Body of pancreas (tissue), 4 donors: ENCODE measurements around the gene WDR41. TPM values are rescaled to one million over a fixed set of nuclear protein-coding genes. Genes with fewer than 3 reads are reported as not detected.

Source experiments
- ATAC-seq: fragments of 150-250 bp; one replicate; pipeline ENCODE4 v1.9.1; 2016
- DNase-seq, 4 donors: peaks; one replicate each; pipeline ENCODE4 v3.0.0-alpha.2; 2019
- H3K27ac ChIP-seq, 4 donors: fragments of 200-600 bp; sonication (generic); 1 replicate in 3 of 4; 2 replicates in 1 of 4; pipeline versions ENCODE4 v1.5.1 to v1.6.1; 2016 to 2019; ENCODE audit warnings: mild to moderate bottlenecking in 1 of 4, mixed read lengths in 1 of 4, moderate library complexity in 1 of 4
- H3K27me3 ChIP-seq, 2 donors: fragments of 200-600 bp; sonication (generic); one replicate each; pipeline ENCODE4 v1.6.0; 2016; ENCODE audit warnings: mild to moderate bottlenecking in 1 of 2
- H3K36me3 ChIP-seq, 2 donors: fragments of 200-600 bp; sonication (generic); replicated peaks in 1 of 2; 2 replicates each; pipeline ENCODE4 v1.5.1; 2016; ENCODE audit warnings: low read depth in 2 of 2; ENCODE audit not compliant: insufficient read depth in 1 of 2
- H3K4me1 ChIP-seq: fragments of 200-600 bp; sonication (generic); one replicate; pipeline ENCODE4 v1.6.0; 2016
- H3K4me3 ChIP-seq, 2 donors: fragments of 200-600 bp; sonication (generic); 1 replicate in 1 of 2; 2 replicates in 1 of 2; pipeline ENCODE4 v1.5.1; 2016 to 2019
- H3K9me3 ChIP-seq, 3 donors: fragments of 200-600 bp; sonication (generic); 1 replicate in 2 of 3; 2 replicates in 1 of 3; pipeline ENCODE4 v1.5.1; 2016
- CTCF ChIP-seq, 7 experiments: fragments of 450-650 bp in 4 of 7; fragments of 200-600 bp in 3 of 7; sonication (generic) in 3 of 7; IDR thresholded peaks; one replicate each; pipeline ENCODE4 v1.5.1; 2016 to 2019; ENCODE audit warnings: antibody characterized with exemption in 7 of 7
- POLR2A ChIP-seq, 3 donors: fragments of 450-650 bp; IDR thresholded peaks; one replicate each; pipeline ENCODE4 v1.6.1; 2016; ENCODE audit warnings: antibody characterized with exemption in 3 of 3, mild to moderate bottlenecking in 2 of 3
- WGBS, 2 donors: methylation state at CpG; one replicate each; pipeline ENCODE4 v1.1.5; 2017; 5-methylcytosine and 5-hydroxymethylcytosine counted together
- intact Hi-C: fragments of 100-400 bp; cut with DNase I; formaldehyde crosslinking; loops from one replicate; pipeline ENCODE4 v1.15.1; 2023
- total RNA-seq, 2 donors: library from RNA; depleted of rRNA; stranded (reverse); fragments of >200 nt; gene quantifications; one replicate each; pipeline ENCODE4 v1.1.0, GENCODE V29; 2016

WDR41 gene
- total RNA-seq, 2 donors from 2014 or later = 17.8 to 35.5 TPM

GRCh38 chr5:77418162-77418561, 74.0 kb downstream of the WDR41 start:
- no peak overlapping the region for H3K27ac ChIP-seq

GRCh38 chr5:77413049-77413448, 79.1 kb downstream of the WDR41 start:
- Histone ChIP-seq H3K4me3 (no peak overlapping the region), H3K4me1 (no peaks in the 10 kb centered on the region), H3K36me3 (no peaks in the 10 kb centered on the region), H3K27me3 (no peaks in the 10 kb centered on the region), H3K9me3 (no peaks in the 10 kb centered on the region), H3K27ac (no peak overlapping the region)
- 86 to 89% methylated on average over 7 of the region's 7 CpGs for WGBS, 2 donors
- ATAC-seq = no peak
- intact Hi-C loops = no loop called here
- no peak for DNase-seq
- TF ChIP-seq CTCF (IDR thresholded peaks at IDR 0.05) (no peak), POLR2A (IDR thresholded peaks at IDR 0.05) (no peak)

More at GRCh38 chr5:77418162-77418561, 74.0 kb downstream of the WDR41 start:
- Histone ChIP-seq H3K9me3 (no peaks in the 10 kb centered on the region), H3K27me3 (no peaks in the 10 kb centered on the region), H3K4me3 (no peak overlapping the region), H3K4me1 (no peaks in the 10 kb centered on the region), H3K36me3 (no peaks in the 10 kb centered on the region)
- 59 to 60% methylated on average over 5 of the region's 5 CpGs for WGBS, 2 donors
- TF ChIP-seq CTCF (IDR thresholded peaks at IDR 0.05) = no peak
- no peak for TF ChIP-seq POLR2A (IDR thresholded peaks at IDR 0.05)
- DNase-seq = no peak
- intact Hi-C loops = no loop called here
- ATAC-seq = no peak

GRCh38 chr5:77409870-77410621, 82.1 kb downstream of the WDR41 start:
- WGBS, 2 donors = 63 to 77% methylated on average over 6 to 10 of the region's 10 CpGs
- Histone ChIP-seq H3K4me1 (no peaks in the 10 kb centered on the region), H3K36me3 (no peaks in the 10 kb centered on the region), H3K27ac (no peak overlapping the region), H3K4me3 (no peak overlapping the region), H3K27me3 (no peaks in the 10 kb centered on the region), H3K9me3 (no peaks in the 10 kb centered on the region)
- intact Hi-C loops = no loop called here
- TF ChIP-seq CTCF (IDR thresholded peaks at IDR 0.05) = no peak
- ATAC-seq (no peak), DNase-seq (no peak)

- Histone ChIP-seq H3K36me3 (no peaks in the 10 kb centered on the region), H3K9me3 (no peaks in the 10 kb centered on the region), H3K27me3 (no peaks in the 10 kb centered on the region), H3K4me1 (no peaks in the 10 kb centered on the region), H3K4me3 (no peak overlapping the region), H3K27ac (no peak overlapping the region)
- DNase-seq = no peak
- ATAC-seq = no peak
- no peak for TF ChIP-seq POLR2A (IDR thresholded peaks at IDR 0.05)
- TF ChIP-seq CTCF (IDR thresholded peaks at IDR 0.05) = no peak
- intact Hi-C loops = no loop called here
- WGBS, 2 donors = 87 to 88% methylated on average over 10 of the region's 10 CpGs
Measured at GRCh38 chr5:77407152-77407551, 85.0 kb downstream of the WDR41 start.

GRCh38 chr5:77402796-77403195, 89.3 kb downstream of the WDR41 start:
- H3K9me3 ChIP-seq = no peaks in the 10 kb centered on the region
- WGBS, 2 donors = 84% methylated on average over 6 of the region's 6 CpGs
- ATAC-seq = no peak
- no peaks in the 10 kb centered on the region for H3K36me3 ChIP-seq
- intact Hi-C loops = no loop called here
- TF ChIP-seq CTCF (IDR thresholded peaks at IDR 0.05) = no peak
- TF ChIP-seq POLR2A (IDR thresholded peaks at IDR 0.05) = no peak
- no peaks in the 10 kb centered on the region for H3K4me1 ChIP-seq
- H3K27me3 ChIP-seq = no peaks in the 10 kb centered on the region
- no peak for DNase-seq
- no peak overlapping the region for H3K4me3 ChIP-seq
- no peak overlapping the region for H3K27ac ChIP-seq
